ENCODE measurements around the gene NT5C1B.

NT5C1B gene

DNA sequence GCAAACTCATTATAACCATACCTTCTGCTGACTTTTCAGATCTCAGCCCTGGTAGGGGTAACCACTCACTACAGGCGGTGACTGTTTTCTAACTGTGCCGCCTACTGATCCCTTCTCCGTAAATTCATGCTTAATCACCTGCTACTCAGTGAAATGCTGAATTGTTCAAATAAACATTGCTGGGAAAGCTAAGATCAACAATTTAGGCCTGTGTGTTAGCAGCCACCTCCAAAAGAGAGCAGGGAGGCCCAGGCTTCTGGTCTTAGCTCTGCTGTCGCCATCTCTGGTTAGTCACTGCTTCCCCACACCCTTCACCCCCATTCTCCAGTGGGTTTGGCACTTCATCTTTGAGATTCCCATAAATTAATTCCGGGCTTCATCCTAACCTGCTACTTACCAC is 21.8 kb upstream of the NT5C1B start:
- Mint-ChIP-seq H3K4me3 (no peak overlapping the region), H3K27ac (no peak overlapping the region), H3K4me1 (ENCODE audit: low read depth) (no peaks in the 10 kb centered on the region), H3K27me3 (no peaks in the 10 kb centered on the region), H3K9me3 (no peaks in the 10 kb centered on the region), H3K36me3 (ENCODE audit: low read depth) (peaks cover 2% of the 10 kb centered on the region)
- no peak for DNase-seq

DNA sequence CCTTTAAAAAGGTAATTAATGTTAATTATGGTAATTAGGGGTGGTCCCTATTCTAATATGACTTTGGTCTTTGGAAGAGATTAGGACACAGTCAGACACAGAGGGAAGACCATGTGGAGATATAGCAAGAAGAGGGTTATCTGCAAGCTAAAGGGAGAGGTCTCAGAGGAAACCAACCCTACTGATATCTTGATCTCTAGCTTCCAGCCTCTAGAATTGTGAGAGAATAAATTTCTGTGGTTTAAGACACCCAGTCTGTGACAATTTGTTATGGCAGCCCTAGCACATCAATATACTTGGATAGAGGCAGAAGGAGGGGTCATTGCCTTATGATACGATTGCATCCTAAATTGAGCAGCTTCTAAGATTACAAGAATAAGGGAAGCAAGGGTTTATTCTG is 21.3 kb upstream of the NT5C1B start:
- Mint-ChIP-seq H3K36me3 (ENCODE audit: low read depth) (peaks cover 1% of the 10 kb centered on the region), H3K27me3 (no peaks in the 10 kb centered on the region), H3K9me3 (no peaks in the 10 kb centered on the region), H3K27ac (no peak overlapping the region), H3K4me1 (ENCODE audit: low read depth) (peaks cover 2% of the 10 kb centered on the region), H3K4me3 (no peak overlapping the region)
- no peak for DNase-seq

DNA sequence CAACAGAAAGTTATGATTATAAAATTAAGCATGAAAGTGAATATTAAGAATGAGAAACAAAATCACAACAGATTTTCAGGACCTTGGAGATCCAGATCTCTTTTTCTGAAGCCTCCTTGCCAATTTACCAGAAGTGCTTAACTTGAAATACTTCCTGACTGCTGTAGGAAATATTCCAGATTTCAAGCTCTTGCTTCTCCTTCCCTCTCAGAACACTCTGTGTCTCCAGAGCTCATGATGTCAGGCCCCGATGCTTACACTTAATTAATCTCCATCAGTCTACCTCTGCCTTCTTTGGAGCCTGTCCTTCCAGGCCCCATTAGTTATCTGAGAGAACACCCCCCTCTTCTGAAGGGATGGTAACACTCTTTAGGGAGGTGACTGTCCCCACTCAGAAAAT is 20.7 kb upstream of the NT5C1B start:
- no peak for DNase-seq
- Mint-ChIP-seq H3K4me3 (no peak overlapping the region), H3K36me3 (ENCODE audit: low read depth) (no peaks in the 10 kb centered on the region), H3K4me1 (ENCODE audit: low read depth) (peaks cover 8% of the 10 kb centered on the region), H3K9me3 (no peaks in the 10 kb centered on the region), H3K27ac (no peak overlapping the region), H3K27me3 (no peaks in the 10 kb centered on the region)

DNA sequence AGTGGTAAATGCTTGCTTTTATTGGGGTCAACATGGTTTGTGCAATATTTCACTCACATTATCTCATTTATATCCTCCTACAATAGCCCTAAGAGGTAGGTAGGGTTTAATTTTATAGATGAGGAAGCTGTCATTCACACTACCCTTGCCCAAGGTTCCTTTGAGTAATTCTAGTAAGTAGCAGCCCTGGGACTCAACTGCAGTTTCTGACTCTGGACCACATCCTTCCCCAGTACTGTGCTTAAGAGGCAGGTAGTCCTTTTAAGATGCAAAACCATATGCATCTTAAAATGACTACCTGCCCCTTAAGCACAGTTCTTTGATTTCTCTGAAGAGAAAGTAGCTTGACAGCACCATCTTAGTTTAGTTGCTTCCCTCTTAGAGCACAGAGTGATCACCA is 15.7 kb upstream of the NT5C1B start:
- no peaks in the 10 kb centered on the region for H3K36me3 Mint-ChIP-seq (ENCODE audit: low read depth)
- H3K27me3 Mint-ChIP-seq = no peaks in the 10 kb centered on the region
- H3K4me3 Mint-ChIP-seq = no peak overlapping the region
- H3K4me1 Mint-ChIP-seq (ENCODE audit: low read depth) = peaks cover 12% of the 10 kb centered on the region
- H3K9me3 Mint-ChIP-seq = no peaks in the 10 kb centered on the region
- no peak for DNase-seq
- no peak overlapping the region for H3K27ac Mint-ChIP-seq

DNA sequence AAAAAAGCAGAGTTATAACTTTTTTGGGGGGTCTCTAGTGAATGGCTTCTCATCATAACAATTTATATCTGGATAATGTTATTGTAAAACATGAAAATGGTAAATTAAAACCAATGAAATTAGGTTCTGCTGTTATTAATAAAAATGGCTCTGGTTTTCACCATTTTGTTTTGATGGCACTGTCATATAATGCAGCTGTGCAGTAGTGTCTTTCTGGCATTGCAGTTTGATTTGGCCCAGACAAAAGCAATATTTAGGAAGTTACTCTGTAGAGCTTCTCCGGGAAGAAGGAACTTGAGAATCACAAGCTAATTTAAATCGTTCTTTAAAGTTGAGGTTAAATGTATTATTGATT is 15.1 kb upstream of the NT5C1B start:
- no peaks in the 10 kb centered on the region for H3K36me3 Mint-ChIP-seq (ENCODE audit: low read depth)
- no peak overlapping the region for H3K27ac Mint-ChIP-seq
- no peaks in the 10 kb centered on the region for H3K27me3 Mint-ChIP-seq
- H3K4me3 Mint-ChIP-seq = no peak overlapping the region
- peaks cover 12% of the 10 kb centered on the region for H3K4me1 Mint-ChIP-seq (ENCODE audit: low read depth)
- DNase-seq = no peak
- H3K9me3 Mint-ChIP-seq = no peaks in the 10 kb centered on the region

DNA sequence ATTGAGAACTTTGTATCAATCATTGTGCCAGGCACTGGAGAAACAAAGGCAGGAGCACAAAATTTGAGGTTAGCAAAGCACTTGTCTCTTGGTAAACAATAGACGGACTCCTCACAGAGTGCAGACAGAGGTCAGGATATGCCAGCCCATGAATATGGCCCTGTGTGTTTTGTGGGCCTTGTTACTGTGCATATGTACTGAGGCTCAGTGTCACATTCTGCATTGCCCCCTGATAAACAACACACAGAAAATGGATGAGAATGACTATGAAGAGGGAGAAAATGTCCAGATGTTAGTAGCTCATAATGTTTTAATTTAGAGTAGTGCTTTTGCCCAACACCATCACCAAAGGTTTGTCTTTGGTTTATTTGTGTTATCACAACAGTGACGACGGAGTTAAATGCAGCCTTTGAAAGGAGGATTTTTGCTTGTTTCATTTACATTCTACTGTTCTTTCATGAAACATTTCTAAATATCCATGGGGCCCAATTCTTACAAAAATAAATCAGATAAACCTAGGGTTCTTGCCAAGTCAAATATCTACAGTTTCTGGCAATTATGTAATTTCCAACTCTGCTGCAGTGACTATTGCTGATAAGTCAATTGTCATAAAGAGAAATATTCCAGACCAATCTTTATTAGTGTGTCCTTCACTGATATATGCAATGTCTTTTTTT is 14.6 kb upstream of the NT5C1B start:
- H3K4me3 Mint-ChIP-seq = no peak overlapping the region
- no peak overlapping the region for H3K27ac Mint-ChIP-seq
- no peaks in the 10 kb centered on the region for H3K9me3 Mint-ChIP-seq
- no peaks in the 10 kb centered on the region for H3K27me3 Mint-ChIP-seq
- no peaks in the 10 kb centered on the region for H3K36me3 Mint-ChIP-seq (ENCODE audit: low read depth)
- no peak for DNase-seq
- peaks cover 12% of the 10 kb centered on the region for H3K4me1 Mint-ChIP-seq (ENCODE audit: low read depth)

DNA sequence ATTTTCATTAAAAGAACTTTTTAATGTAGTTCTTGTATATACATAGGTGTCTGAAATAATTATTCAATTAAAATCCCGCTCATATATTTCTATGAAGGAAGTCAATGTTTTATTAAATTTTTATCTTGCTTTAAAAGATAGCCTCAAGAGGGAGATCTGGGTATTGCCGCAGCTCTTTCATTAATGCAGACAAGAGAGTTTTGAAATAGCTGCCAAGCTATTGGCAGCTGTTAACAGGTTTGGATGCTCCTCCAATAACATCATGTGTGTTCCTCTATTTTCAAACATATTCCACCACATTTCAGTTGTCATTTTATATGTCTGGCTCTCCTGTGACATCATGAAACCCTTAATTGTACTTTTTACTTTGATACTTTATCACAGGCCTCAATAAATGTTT is 12.9 kb upstream of the NT5C1B start:
- no peak overlapping the region for H3K27ac Mint-ChIP-seq
- no peaks in the 10 kb centered on the region for H3K27me3 Mint-ChIP-seq
- H3K9me3 Mint-ChIP-seq = no peaks in the 10 kb centered on the region
- DNase-seq = no peak
- H3K4me1 Mint-ChIP-seq (ENCODE audit: low read depth) = peaks cover 12% of the 10 kb centered on the region
- no peak overlapping the region for H3K4me3 Mint-ChIP-seq
- H3K36me3 Mint-ChIP-seq (ENCODE audit: low read depth) = peaks cover 2% of the 10 kb centered on the region

DNA sequence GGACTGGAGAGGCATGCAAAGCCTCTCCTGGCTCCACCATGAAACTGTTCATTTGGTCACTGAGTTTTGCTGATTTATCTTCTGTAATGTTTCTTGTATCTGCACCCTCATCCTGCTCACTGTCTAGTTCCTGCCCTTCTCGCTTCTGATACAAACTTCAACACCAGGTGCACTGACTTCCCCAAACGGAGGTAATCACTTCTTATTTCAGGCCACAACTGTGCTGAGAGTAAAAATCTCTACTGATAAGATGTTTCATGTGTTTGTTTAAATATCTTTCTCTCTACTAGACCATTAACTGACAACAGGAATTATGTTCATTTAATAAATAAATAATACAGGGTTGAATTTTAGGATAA is 10.9 kb upstream of the NT5C1B start:
- Mint-ChIP-seq H3K4me1 (ENCODE audit: low read depth) (peaks cover 6% of the 10 kb centered on the region), H3K27ac (no peak overlapping the region), H3K36me3 (ENCODE audit: low read depth) (peaks cover 8% of the 10 kb centered on the region)

DNA sequence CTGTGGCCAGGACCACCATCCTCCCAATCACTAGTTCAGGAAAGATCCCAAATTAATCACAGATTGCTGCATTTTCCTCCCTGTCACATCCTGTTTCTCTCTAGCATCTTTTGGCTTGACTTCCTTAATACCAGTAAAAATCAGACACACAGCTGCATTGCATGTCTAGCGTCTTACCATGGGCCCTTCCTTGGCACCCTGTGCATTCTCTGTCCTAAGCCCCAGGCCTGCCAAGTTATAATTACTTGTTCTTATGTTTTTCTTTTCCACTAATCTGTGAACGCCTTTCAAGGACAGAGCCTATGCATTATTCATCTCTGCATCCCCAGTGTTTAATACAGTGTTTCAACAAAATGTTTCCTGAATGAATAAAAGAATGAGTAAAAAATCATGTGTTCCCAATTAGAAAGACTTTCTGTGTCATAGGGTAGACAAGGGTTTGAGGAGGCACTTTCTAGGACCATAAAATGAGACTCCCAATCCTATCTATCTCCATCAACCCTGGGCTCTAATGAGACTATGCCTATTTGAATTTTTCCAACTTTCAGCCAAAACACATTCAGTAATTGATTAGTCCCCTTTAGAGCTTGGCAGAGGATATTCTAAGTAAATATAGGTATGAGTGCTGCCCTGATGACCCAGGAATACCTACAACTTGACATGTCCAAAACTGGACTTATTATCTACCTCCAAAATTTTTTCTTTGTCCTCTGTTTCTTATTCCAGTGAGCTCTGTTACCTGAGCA is 10.3 kb upstream of the NT5C1B start:
- H3K4me1 Mint-ChIP-seq (ENCODE audit: low read depth) = peaks cover 2% of the 10 kb centered on the region
- DNase-seq = no peak
- no peak overlapping the region for H3K27ac Mint-ChIP-seq
- peaks cover 2% of the 10 kb centered on the region for H3K9me3 Mint-ChIP-seq
- H3K36me3 Mint-ChIP-seq (ENCODE audit: low read depth) = peaks cover 8% of the 10 kb centered on the region
- no peak overlapping the region for H3K4me3 Mint-ChIP-seq
- H3K27me3 Mint-ChIP-seq = no peaks in the 10 kb centered on the region

More for the DNA sequence above, 10.9 kb upstream of the NT5C1B start:
- Mint-ChIP-seq H3K27me3 (no peaks in the 10 kb centered on the region), H3K4me3 (no peak overlapping the region), H3K9me3 (peaks cover 2% of the 10 kb centered on the region)
- DNase-seq = no peak

DNA sequence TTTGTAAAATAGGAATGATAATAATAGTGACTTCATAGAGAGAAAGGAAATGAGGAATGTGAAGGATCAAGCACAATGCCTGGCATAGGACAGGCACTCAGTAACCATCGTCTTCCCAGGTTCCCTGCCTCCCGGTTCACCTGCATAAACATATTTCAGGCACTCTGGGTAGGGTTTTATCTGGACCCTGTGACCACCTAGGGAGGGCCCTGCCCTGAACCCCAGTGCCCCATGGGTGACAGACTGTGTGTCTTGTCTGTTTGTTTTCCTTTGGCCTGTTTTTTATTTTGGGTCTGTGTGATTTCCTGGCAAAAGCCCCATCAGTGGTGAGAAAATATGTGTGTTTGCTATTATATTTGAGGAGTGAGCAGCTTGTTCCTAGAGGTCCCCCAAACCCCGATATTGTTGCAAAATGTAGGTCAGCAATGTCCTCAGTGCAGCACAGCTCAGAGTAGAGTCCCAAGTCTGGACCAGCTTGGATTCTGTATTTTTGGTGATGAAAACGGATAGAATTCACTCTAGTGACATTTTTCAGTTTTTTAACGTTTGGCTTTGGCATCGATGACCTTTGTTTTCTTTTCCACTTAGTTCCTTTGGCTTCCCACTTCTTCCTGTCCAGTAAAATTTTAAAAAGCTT is 9.6 kb upstream of the NT5C1B start:
- Mint-ChIP-seq H3K4me1 (ENCODE audit: low read depth) (no peaks in the 10 kb centered on the region), H3K4me3 (no peak overlapping the region), H3K9me3 (peaks cover 2% of the 10 kb centered on the region), H3K27ac (no peak overlapping the region), H3K27me3 (no peaks in the 10 kb centered on the region), H3K36me3 (ENCODE audit: low read depth) (peaks cover 9% of the 10 kb centered on the region)
- DNase-seq = no peak

DNA sequence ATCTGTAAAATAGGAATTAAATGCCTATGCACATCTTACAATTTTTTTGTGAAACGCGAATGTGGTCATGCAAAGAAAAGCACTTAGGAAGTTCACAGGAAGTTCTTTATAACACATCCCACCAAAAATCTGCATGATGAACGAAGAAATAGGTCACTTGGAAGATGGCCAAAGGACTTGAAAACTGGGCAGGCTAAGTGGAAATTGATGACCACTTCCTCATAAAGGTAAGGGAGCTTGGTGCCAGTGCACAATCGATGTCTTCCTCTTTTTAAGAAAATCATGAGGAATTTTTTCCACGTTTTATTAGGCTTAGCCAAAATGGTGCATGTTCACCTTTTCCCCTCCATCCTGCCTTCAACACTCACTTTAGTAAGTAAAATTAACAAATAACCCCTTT is 8.2 kb upstream of the NT5C1B start:
- no peaks in the 10 kb centered on the region for H3K4me1 Mint-ChIP-seq (ENCODE audit: low read depth)
- H3K4me3 Mint-ChIP-seq = no peak overlapping the region
- peaks cover 15% of the 10 kb centered on the region for H3K36me3 Mint-ChIP-seq (ENCODE audit: low read depth)
- no peak overlapping the region for H3K27ac Mint-ChIP-seq
- H3K9me3 Mint-ChIP-seq = peaks cover 2% of the 10 kb centered on the region
- DNase-seq = no peak
- no peaks in the 10 kb centered on the region for H3K27me3 Mint-ChIP-seq

DNA sequence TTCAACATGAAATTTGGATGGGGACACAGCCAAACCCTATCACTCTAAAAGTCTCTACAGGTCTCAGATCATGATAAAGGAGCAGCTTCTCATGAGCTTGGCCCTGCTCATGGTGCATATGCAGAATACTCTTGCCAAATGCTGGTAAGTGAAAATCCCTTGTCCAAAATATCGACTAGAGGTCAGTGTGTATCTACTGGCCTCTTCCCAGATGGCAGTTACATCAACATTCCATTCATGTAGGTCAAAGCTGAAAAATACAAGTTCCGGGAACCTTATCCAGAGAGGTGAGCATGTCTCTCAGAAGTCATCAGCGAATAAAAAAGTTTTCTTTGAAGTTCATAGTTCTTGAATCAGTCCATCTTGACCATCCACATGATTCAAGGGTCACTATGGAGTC is 7.6 kb upstream of the NT5C1B start:
- peaks cover 18% of the 10 kb centered on the region for H3K36me3 Mint-ChIP-seq (ENCODE audit: low read depth)
- H3K27me3 Mint-ChIP-seq = no peaks in the 10 kb centered on the region
- no peak for DNase-seq
- H3K27ac Mint-ChIP-seq = no peak overlapping the region
- no peak overlapping the region for H3K4me3 Mint-ChIP-seq
- no peaks in the 10 kb centered on the region for H3K4me1 Mint-ChIP-seq (ENCODE audit: low read depth)
- peaks cover 2% of the 10 kb centered on the region for H3K9me3 Mint-ChIP-seq

DNA sequence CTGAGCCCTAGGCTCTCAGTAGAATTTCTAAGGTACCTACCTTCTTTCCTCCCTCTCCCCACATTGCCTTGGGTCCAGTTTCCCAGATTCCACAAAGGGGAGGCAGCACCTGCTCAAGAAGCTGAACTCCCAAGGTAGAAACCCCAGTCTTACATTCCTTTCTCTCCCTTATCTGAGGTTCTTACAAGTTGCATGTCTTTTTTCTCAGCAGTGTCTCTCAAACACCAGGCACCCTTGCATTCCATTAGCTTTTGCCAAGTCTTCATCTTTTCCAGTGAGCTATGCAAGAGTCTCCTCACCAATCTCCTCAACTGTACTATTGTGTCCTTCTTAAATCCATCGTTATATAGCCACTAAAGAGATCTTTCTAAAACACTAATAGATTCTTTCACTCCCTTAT is 4.1 kb upstream of the NT5C1B start:
- no peak overlapping the region for H3K27ac Mint-ChIP-seq

DNA sequence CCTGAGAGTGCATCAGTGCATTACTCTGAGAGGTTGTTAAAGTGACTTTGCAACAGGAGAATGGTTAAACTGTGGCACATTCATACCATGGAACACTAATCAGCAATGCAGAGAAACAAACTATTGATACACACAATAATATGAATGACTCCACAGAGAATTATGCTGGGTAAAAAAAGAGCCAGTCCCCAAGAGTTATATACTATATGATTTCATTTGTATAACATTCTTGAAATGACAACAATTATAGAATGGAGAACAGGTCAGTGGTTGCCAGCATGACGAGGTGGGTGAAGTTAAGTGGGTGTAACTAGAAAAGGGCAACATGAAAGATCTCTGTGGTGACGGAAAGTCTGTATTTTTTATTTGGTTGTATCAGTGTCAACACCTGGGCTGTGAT is 3.0 kb upstream of the NT5C1B start:
- no peak for DNase-seq
- Mint-ChIP-seq H3K27ac (no peak overlapping the region), H3K4me3 (no peak overlapping the region), H3K9me3 (peaks cover 2% of the 10 kb centered on the region), H3K4me1 (ENCODE audit: low read depth) (no peaks in the 10 kb centered on the region), H3K36me3 (ENCODE audit: low read depth) (peaks cover 20% of the 10 kb centered on the region), H3K27me3 (no peaks in the 10 kb centered on the region)

More for the DNA sequence above, 4.1 kb upstream of the NT5C1B start:
- DNase-seq = no peak
- H3K27me3 Mint-ChIP-seq = no peaks in the 10 kb centered on the region
- H3K4me3 Mint-ChIP-seq = no peak overlapping the region
- H3K36me3 Mint-ChIP-seq (ENCODE audit: low read depth) = peaks cover 22% of the 10 kb centered on the region
- H3K9me3 Mint-ChIP-seq = peaks cover 2% of the 10 kb centered on the region
- H3K4me1 Mint-ChIP-seq (ENCODE audit: low read depth) = no peaks in the 10 kb centered on the region

DNA sequence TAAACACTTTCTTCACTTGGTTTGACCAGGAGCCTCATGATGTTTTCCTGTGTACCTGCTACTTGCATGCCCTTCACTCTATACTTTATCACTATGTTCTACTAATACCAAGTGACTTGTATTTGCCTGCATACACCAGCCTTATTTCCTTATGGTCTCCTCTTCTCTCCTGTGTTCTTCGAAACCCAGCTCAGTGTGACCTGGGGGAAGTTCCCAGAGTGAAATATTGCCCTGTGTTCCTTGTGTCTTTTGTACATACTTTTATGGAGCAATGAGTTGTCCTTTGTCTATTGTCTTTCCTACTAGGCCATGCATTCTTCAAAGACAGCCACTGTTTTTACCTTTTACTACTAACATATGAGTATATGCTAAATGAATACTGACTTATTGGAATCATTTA is 567 bp downstream of the NT5C1B start:
- Mint-ChIP-seq H3K9me3 (peaks cover 11% of the 10 kb centered on the region), H3K36me3 (ENCODE audit: low read depth) (peaks cover 32% of the 10 kb centered on the region), H3K27ac (no peak overlapping the region), H3K4me3 (no peak overlapping the region), H3K4me1 (ENCODE audit: low read depth) (no peaks in the 10 kb centered on the region), H3K27me3 (no peaks in the 10 kb centered on the region)
- DNase-seq = no peak
